BE2C (cell line): ENCODE measurements around the gene PRELID1.
A peak's percentile ranks its signal among the peaks of the same experiment; 100 is the strongest.

Experiments used
- DNase-seq: peaks from one replicate; pipeline ENCODE4 v3.0.0-alpha.2; 2020
- H3K27me3 ChIP-seq: fragments of 250-450 bp; sonication (Bioruptor Pico); 2 replicates; pipeline ENCODE4 v1.5.1; 2020; ENCODE audit warnings: mild to moderate bottlenecking
- H3K36me3 ChIP-seq: fragments of 250-450 bp; sonication (Bioruptor Pico); 2 replicates; pipeline ENCODE4 v1.5.1; 2020; ENCODE audit warnings: mild to moderate bottlenecking
- H3K4me1 ChIP-seq: fragments of 250-450 bp; sonication (Bioruptor Pico); 2 replicates; pipeline ENCODE4 v1.5.1; 2020
- H3K4me3 ChIP-seq: 2 replicates; pipeline ENCODE4 v1.5.1; 2011; ENCODE audit warnings: low read depth, low read length
- H3K9me3 ChIP-seq: fragments of 250-450 bp; sonication (Bioruptor Pico); 2 replicates; pipeline ENCODE4 v1.5.1; 2020
- CTCF ChIP-seq: IDR thresholded peaks from 2 replicates; pipeline ENCODE4 v1.5.1; 2012; ENCODE audit warnings: mild to moderate bottlenecking, low read depth, low read length

The PRELID1 gene

GRCh38 chr5:177310757-177311391 lies 7.3 kb downstream of the PRELID1 start:
- Histone ChIP-seq H3K4me3 (peak overlapping the region; percentile 78), H3K27me3 (no peaks in the 10 kb centered on the region), H3K36me3 (peaks cover 20% of the 10 kb centered on the region), H3K4me1 (peaks cover 6% of the 10 kb centered on the region; the same call in 1 of the 2 replicates), H3K9me3 (no peaks in the 10 kb centered on the region)
- no peak for TF ChIP-seq CTCF
- DNase-seq: no peak

- peak; percentile 54 for DNase-seq
- peak overlapping the region; percentile 78 for H3K4me3 ChIP-seq
- H3K4me1 ChIP-seq: peaks cover 6% of the 10 kb centered on the region; the same call in 1 of the 2 replicates
- H3K9me3 ChIP-seq: no peaks in the 10 kb centered on the region
- H3K27me3 ChIP-seq: no peaks in the 10 kb centered on the region
- H3K36me3 ChIP-seq: peaks cover 15% of the 10 kb centered on the region
- TF ChIP-seq CTCF: no peak
Measured at GRCh38 chr5:177311392-177311722, 7.8 kb downstream of the PRELID1 start.

GRCh38 chr5:177311723-177312648 lies 8.4 kb downstream of the PRELID1 start, which contains the start of gene MXD3:
Gene MXD3 (minus strand): TSS chr5:177311898. CDS start chr5:177311830, 68 bp downstream.
- Histone ChIP-seq H3K4me1 (peaks cover 6% of the 10 kb centered on the region; the same call in 1 of the 2 replicates), H3K4me3 (peak within 1 kb of the TSS; percentile 78), H3K36me3 (peaks cover 11% of the 10 kb centered on the region), H3K9me3 (no peaks in the 10 kb centered on the region), H3K27me3 (no peaks in the 10 kb centered on the region)
- DNase-seq: peak; percentile 100
- no peak for TF ChIP-seq CTCF

GRCh38 chr5:177312649-177313181 lies 9.1 kb downstream of the PRELID1 start:
- peak overlapping the region; percentile 78 for H3K4me3 ChIP-seq
- peaks cover 6% of the 10 kb centered on the region; the same call in 1 of the 2 replicates for H3K4me1 ChIP-seq
- DNase-seq: peak; percentile 49
- no peak for TF ChIP-seq CTCF
- no peaks in the 10 kb centered on the region for H3K27me3 ChIP-seq
- no peaks in the 10 kb centered on the region for H3K9me3 ChIP-seq
- peaks cover 4% of the 10 kb centered on the region for H3K36me3 ChIP-seq

- Histone ChIP-seq H3K4me1 (peaks cover 6% of the 10 kb centered on the region; the same call in 1 of the 2 replicates), H3K27me3 (no peaks in the 10 kb centered on the region), H3K36me3 (peaks cover 2% of the 10 kb centered on the region; the same call in 1 of the 2 replicates), H3K9me3 (no peaks in the 10 kb centered on the region), H3K4me3 (no peak overlapping the region)
- no peak for TF ChIP-seq CTCF
- no peak for DNase-seq
Measured at GRCh38 chr5:177313561-177314259, 10.1 kb downstream of the PRELID1 start.
